Activated CD8-positive, alpha-beta T cell treated with anti-CD3 and anti-CD28 coated beads for 36 hours (primary cell): ENCODE data around the gene KCP. TPM values are rescaled to one million over a fixed set of nuclear protein-coding genes. Genes with fewer than 3 reads are reported as not detected.

ENCODE experiments used
- ATAC-seq: fragments of 200-7000 bp; cut with Tn5 transposase; one replicate; pipeline ENCODE4 v1.10.0; 2021; ENCODE audit warnings: mild to moderate bottlenecking, moderate library complexity
- CTCF ChIA-PET: fragments of 350-600 bp; sonication (Branson Sonifier 250); formaldehyde crosslinking; loops from one replicate; lab custom pipeline; 2021; ENCODE audit warnings: antibody characterized with exemption; lab: Charles Lee
- POLR2A ChIA-PET: fragments of 350-600 bp; sonication (Branson Sonifier 250); formaldehyde crosslinking; loops from one replicate; lab custom pipeline; 2021; ENCODE audit warnings: antibody characterized with exemption; lab: Charles Lee
- DNase-seq: peaks from one replicate; pipeline ENCODE4 v3.0.0-alpha.2; 2020
- H3K27ac Mint-ChIP-seq: one replicate; pipeline ENCODE4 v1.8.0; 2021; ENCODE audit warnings: mild to moderate bottlenecking, mixed read lengths
- H3K27me3 Mint-ChIP-seq: one replicate; pipeline ENCODE4 v1.8.0; 2021; ENCODE audit warnings: mixed read lengths
- H3K36me3 Mint-ChIP-seq: one replicate; pipeline ENCODE4 v1.8.0; 2021; ENCODE audit warnings: low read depth, mixed read lengths
- H3K4me1 Mint-ChIP-seq: one replicate; pipeline ENCODE4 v1.8.0; 2021; ENCODE audit warnings: low read depth, mixed read lengths
- H3K4me3 Mint-ChIP-seq: one replicate; pipeline ENCODE4 v1.8.0; 2021; ENCODE audit warnings: mild to moderate bottlenecking, moderate library complexity, mixed read lengths
- H3K9me3 Mint-ChIP-seq: one replicate; pipeline ENCODE4 v1.8.0; 2021; ENCODE audit warnings: mixed read lengths
- CTCF ChIP-seq: fragments of 200-600 bp; IDR thresholded peaks from one replicate; pipeline ENCODE4 v1.8.0; 2022; ENCODE audit warnings: antibody characterized with exemption, mild to moderate bottlenecking
- intact Hi-C: fragments of 100-400 bp; cut with micrococcal nuclease; formaldehyde crosslinking; loops from one replicate; pipeline ENCODE4 v1.10.0; 2022
- total RNA-seq, 2 experiments: library from RNA; stranded (reverse); gene quantifications; one replicate each; pipeline ENCODE4 v1.2.3, GENCODE V29; 2021

Gene KCP
- total RNA-seq, 2 experiments from 2014 or later = not detected

GRCh38 chr7:128865303-128865702 lies 45.2 kb downstream of the KCP start:
- Mint-ChIP-seq H3K36me3 (peaks cover 8% of the 10 kb centered on the region), H3K4me3 (no peak overlapping the region), H3K4me1 (peaks cover 26% of the 10 kb centered on the region), H3K27ac (no peak overlapping the region), H3K9me3 (no peaks in the 10 kb centered on the region), H3K27me3 (peaks cover 1% of the 10 kb centered on the region)
- no peak for DNase-seq
- intact Hi-C loops = no loop called here
- no peak for ATAC-seq
- ChIA-PET CTCF (interaction anchor here (1.2 kb wide), 1 partner anchor 227 kb away, joined by 4 read pairs; no protein-coding TSS in a partner anchor), POLR2A (no interaction called here)
- TF ChIP-seq CTCF = no peak

GRCh38 chr7:128863433-128863989 lies 47.0 kb downstream of the KCP start:
- CTCF ChIA-PET = interaction anchor here (0.9 to 5.1 kb wide), 17 partner anchors 8 to 355 kb away, joined by 3 to 100 read pairs (median 5); no protein-coding TSS in a partner anchor

GRCh38 chr7:128862571-128863432 lies 47.7 kb downstream of the KCP start, which contains the start of gene ATP6V1F:
ATP6V1F (plus strand) TSS chr7:128862856; CDS start chr7:128862905, 49 bp downstream.
- Mint-ChIP-seq H3K27ac (peak within 1 kb of the TSS; percentile 87), H3K4me3 (peak within 1 kb of the TSS; percentile 85), H3K9me3 (no peaks in the 10 kb centered on the region), H3K27me3 (peaks cover under 1% of the 10 kb centered on the region), H3K4me1 (peaks cover 21% of the 10 kb centered on the region), H3K36me3 (peaks cover 6% of the 10 kb centered on the region)
- POLR2A ChIA-PET = interaction anchor here (0.5 to 1.5 kb wide), 8 partner anchors 19 to 192 kb away, joined by 3 to 7 read pairs (median 3); no protein-coding TSS in a partner anchor
- peak; percentile 93 for ATAC-seq
- DNase-seq = peak; percentile 99
- CTCF ChIA-PET = interaction anchor here (0.6 to 5.1 kb wide), 19 partner anchors 9 to 388 kb away, joined by 3 to 100 read pairs (median 5); partner anchors contain the start of gene CCDC136
- intact Hi-C loops = no loop called here
- no peak for TF ChIP-seq CTCF

More at GRCh38 chr7:128863433-128863989, 47.0 kb downstream of the KCP start:
- Mint-ChIP-seq H3K4me3 (peak overlapping the region; percentile 85), H3K4me1 (peaks cover 22% of the 10 kb centered on the region), H3K36me3 (peaks cover 8% of the 10 kb centered on the region), H3K27ac (peak overlapping the region; percentile 87), H3K27me3 (peaks cover 1% of the 10 kb centered on the region), H3K9me3 (no peaks in the 10 kb centered on the region)
- ATAC-seq (peak; percentile 37), DNase-seq (peak; percentile 67)
- POLR2A ChIA-PET = interaction anchor here (0.5 to 1.5 kb wide), 5 partner anchors 18 to 191 kb away, joined by 3 to 7 read pairs (median 4); no protein-coding TSS in a partner anchor
- intact Hi-C loops = no loop called here
- TF ChIP-seq CTCF = peak; percentile 60

GRCh38 chr7:128861957-128862570 lies 48.4 kb downstream of the KCP start:
- H3K4me1 Mint-ChIP-seq = peaks cover 20% of the 10 kb centered on the region
- intact Hi-C loops = no loop called here
- no peaks in the 10 kb centered on the region for H3K9me3 Mint-ChIP-seq
- peak overlapping the region; percentile 87 for H3K27ac Mint-ChIP-seq
- peak overlapping the region; percentile 85 for H3K4me3 Mint-ChIP-seq
- ChIA-PET CTCF (interaction anchor here (0.6 to 5.1 kb wide), 15 partner anchors 10 to 388 kb away, joined by 3 to 100 read pairs (median 5); partner anchors contain the start of gene CCDC136), POLR2A (interaction anchor here (0.6 to 2.1 kb wide), 8 partner anchors 19 to 192 kb away, joined by 3 to 7 read pairs (median 4); no protein-coding TSS in a partner anchor)
- TF ChIP-seq CTCF = no peak
- ATAC-seq (no peak), DNase-seq (no peak)
- H3K36me3 Mint-ChIP-seq = peaks cover 5% of the 10 kb centered on the region
- no peaks in the 10 kb centered on the region for H3K27me3 Mint-ChIP-seq
